Measurements from ENCODE around the gene LRP1B.

Gene LRP1B

GRCh38 chr2:140246957-140247356 is 1883.9 kb downstream of the LRP1B start:
- no peak for DNase-seq (ENCODE audit: low read depth)

- DNase-seq (ENCODE audit: low read depth): no peak
These were observed 1884.8 kb downstream of the LRP1B start for GRCh38 chr2:140246058-140246457.

GRCh38 chr2:140242889-140243288 is 1887.9 kb downstream of the LRP1B start:
- DNase-seq (ENCODE audit: low read depth): no peak

- DNase-seq (ENCODE audit: low read depth): no peak
These were observed 1896.7 kb downstream of the LRP1B start for GRCh38 chr2:140234116-140234515.

GRCh38 chr2:140210963-140211362 is 1919.9 kb downstream of the LRP1B start:
- DNase-seq (ENCODE audit: low read depth): no peak

GRCh38 chr2:140205093-140205492 is 1925.7 kb downstream of the LRP1B start:
- DNase-seq (ENCODE audit: low read depth): no peak

GRCh38 chr2:140203347-140203746 is 1927.5 kb downstream of the LRP1B start:
- DNase-seq (ENCODE audit: low read depth): no peak

- no peak for DNase-seq (ENCODE audit: low read depth)
These were observed 1929.2 kb downstream of the LRP1B start for GRCh38 chr2:140201572-140201971.

- DNase-seq (ENCODE audit: low read depth): no peak
These were observed 1930.1 kb downstream of the LRP1B start for GRCh38 chr2:140200764-140201163.

- DNase-seq (ENCODE audit: low read depth): no peak
These were observed 1930.5 kb downstream of the LRP1B start for GRCh38 chr2:140200307-140200706.

GRCh38 chr2:140199312-140199711 is 1931.5 kb downstream of the LRP1B start:
- DNase-seq (ENCODE audit: low read depth): no peak

- DNase-seq (ENCODE audit: low read depth): no peak
These were observed 1943.7 kb downstream of the LRP1B start for GRCh38 chr2:140187086-140187485.

- no peak for DNase-seq (ENCODE audit: low read depth)
These were observed 1944.5 kb downstream of the LRP1B start for GRCh38 chr2:140186313-140186712.

- DNase-seq (ENCODE audit: low read depth): no peak
These were observed 1945.7 kb downstream of the LRP1B start for GRCh38 chr2:140185076-140185475.

GRCh38 chr2:140183056-140183765 is 1947.6 kb downstream of the LRP1B start:
- DNase-seq (ENCODE audit: low read depth): no peak
